HEK293T (cell line): Measurements from ENCODE around the gene STPG3.

Experiments used
- ELF4 ChIP-seq: fragments of 450-650 bp; IDR thresholded peaks from 2 replicates; pipeline ENCODE4 v1.6.1; 2017; ENCODE audit warnings: antibody characterized with exemption
- SUZ12 ChIP-seq: fragments of 450-650 bp; IDR thresholded peaks from 2 replicates; pipeline ENCODE4 v1.6.1; 2016; ENCODE audit warnings: mild to moderate bottlenecking
- ZNF384 ChIP-seq: fragments of 450-650 bp; IDR thresholded peaks from 2 replicates; pipeline ENCODE4 v1.6.1; 2016

GRCh38 chr9:137263506-137263905 lies 12.4 kb downstream of the STPG3 start:
- no peak for TF ChIP-seq SUZ12
- no peak for TF ChIP-seq ELF4
- no peak for TF ChIP-seq ZNF384
